ENCODE measurements around the gene RHBDF2. TPM values are rescaled to one million over a fixed set of nuclear protein-coding genes. Genes with fewer than 3 reads are reported as not detected.

The RHBDF2 gene
- total RNA-seq, 1 donor from 2014 or later = 189 TPM

DNA sequence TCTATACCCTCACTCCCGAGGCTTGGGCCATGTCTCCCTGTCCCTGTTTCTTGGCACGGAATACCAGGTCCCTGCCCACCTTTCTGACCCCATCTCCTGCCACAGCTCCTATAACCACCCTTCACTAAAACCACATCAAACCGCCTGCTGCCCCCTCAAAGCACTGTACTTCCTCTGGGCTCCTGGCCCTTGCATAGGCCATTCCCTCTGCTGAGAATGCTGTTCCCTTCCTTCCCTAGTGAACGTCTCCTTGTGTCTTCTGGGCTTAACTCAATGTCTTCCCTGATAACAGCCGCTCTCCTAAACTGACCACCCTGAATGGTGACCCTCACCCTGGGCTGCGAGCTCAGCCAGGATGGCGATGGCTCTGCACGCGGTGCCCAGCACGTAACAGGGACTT, 23.1 kb downstream of the RHBDF2 start:
- intact Hi-C loops (cut with micrococcal nuclease) = no loop called here
- H3K27me3 Mint-ChIP-seq = no peaks in the 10 kb centered on the region
- H3K4me3 Mint-ChIP-seq = no peak overlapping the region
- TF ChIP-seq, protein P1, sequence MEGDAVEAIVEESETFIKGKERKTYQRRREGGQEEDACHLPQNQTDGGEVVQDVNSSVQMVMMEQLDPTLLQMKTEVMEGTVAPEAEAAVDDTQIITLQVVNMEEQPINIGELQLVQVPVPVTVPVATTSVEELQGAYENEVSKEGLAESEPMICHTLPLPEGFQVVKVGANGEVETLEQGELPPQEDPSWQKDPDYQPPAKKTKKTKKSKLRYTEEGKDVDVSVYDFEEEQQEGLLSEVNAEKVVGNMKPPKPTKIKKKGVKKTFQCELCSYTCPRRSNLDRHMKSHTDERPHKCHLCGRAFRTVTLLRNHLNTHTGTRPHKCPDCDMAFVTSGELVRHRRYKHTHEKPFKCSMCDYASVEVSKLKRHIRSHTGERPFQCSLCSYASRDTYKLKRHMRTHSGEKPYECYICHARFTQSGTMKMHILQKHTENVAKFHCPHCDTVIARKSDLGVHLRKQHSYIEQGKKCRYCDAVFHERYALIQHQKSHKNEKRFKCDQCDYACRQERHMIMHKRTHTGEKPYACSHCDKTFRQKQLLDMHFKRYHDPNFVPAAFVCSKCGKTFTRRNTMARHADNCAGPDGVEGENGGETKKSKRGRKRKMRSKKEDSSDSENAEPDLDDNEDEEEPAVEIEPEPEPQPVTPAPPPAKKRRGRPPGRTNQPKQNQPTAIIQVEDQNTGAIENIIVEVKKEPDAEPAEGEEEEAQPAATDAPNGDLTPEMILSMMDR (IDR thresholded peaks at IDR 0.05) = no peak
- ATAC-seq (ENCODE audit: low read depth) = no peak
- DNase-seq = no peak
- peaks cover 66% of the 10 kb centered on the region for H3K36me3 Mint-ChIP-seq (ENCODE audit: low read depth)
- ChIA-PET POLR2A (interaction anchor here (0.7 to 24.4 kb wide), 4 partner anchors 11 to 36 kb away, joined by 3 to 769 read pairs (median 7); partner anchors contain the start of genes AANAT and RHBDF2), CTCF (interaction anchor here (0.6 to 1.5 kb wide), 4 partner anchors 11 to 70 kb away, joined by 3 to 4 read pairs (median 3); partner anchors contain the start of gene AANAT)
- peak overlapping the region; percentile 0 for H3K27ac Mint-ChIP-seq
- peaks cover 57% of the 10 kb centered on the region for H3K4me1 Mint-ChIP-seq
- no peaks in the 10 kb centered on the region for H3K9me3 Mint-ChIP-seq

DNA sequence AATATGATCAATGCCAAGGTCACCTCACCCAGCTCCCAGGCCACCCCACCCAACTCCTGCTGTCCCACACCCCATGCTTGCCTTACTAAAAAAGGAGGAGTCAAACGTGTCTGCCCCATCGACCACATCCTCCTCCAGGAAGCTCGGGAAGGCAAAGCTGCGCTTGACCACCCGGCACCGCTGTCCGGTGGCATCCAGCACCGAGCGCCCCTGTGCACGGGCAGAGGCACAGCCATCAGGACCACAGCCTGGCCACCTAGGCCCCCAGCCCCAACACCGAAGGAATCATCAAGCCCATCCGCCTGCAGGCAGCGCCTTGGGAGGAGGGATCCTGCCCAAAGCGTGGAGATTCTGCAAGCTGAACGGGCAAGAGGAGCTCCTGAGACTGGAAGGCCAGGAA, 23.6 kb downstream of the RHBDF2 start:
- Mint-ChIP-seq H3K27ac (no peak overlapping the region), H3K9me3 (no peaks in the 10 kb centered on the region), H3K27me3 (no peaks in the 10 kb centered on the region), H3K36me3 (ENCODE audit: low read depth) (peaks cover 71% of the 10 kb centered on the region), H3K4me3 (no peak overlapping the region), H3K4me1 (peaks cover 52% of the 10 kb centered on the region)
- CTCF ChIA-PET = interaction anchor here (0.6 to 1.7 kb wide), 5 partner anchors 10 to 69 kb away, joined by 3 to 5 read pairs (median 3); partner anchors contain the start of gene AANAT
- POLR2A ChIA-PET = interaction anchor here (0.7 to 24.4 kb wide), 5 partner anchors 10 to 206 kb away, joined by 3 to 769 read pairs (median 5); partner anchors contain the start of genes AANAT and RHBDF2
- TF ChIP-seq, protein P1 (IDR thresholded peaks at IDR 0.05) = no peak
- intact Hi-C loops (cut with micrococcal nuclease) = no loop called here
- DNase-seq (no peak), ATAC-seq (ENCODE audit: low read depth) (no peak)

DNA sequence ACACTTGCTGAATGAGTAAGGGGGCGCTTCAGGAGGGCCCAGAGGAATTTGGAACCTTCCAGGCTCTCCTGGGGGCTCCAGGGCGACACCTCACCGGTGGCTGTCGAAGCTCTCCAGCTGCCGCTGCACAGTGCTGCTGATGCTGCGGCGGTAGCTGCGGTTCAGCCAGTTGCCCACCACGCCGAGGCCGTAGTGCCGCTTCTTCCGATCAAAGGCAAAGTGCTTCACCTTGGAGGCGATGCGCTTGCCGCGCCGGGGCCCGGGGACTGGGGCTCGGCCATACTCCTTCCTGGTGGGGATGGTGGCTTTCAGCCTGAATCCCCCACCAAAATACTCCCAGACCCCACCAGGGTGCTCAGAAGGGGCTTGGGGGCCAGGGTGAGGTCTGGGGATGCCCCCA, 24.5 kb downstream of the RHBDF2 start:
- ATAC-seq (ENCODE audit: low read depth) = no peak

DNA sequence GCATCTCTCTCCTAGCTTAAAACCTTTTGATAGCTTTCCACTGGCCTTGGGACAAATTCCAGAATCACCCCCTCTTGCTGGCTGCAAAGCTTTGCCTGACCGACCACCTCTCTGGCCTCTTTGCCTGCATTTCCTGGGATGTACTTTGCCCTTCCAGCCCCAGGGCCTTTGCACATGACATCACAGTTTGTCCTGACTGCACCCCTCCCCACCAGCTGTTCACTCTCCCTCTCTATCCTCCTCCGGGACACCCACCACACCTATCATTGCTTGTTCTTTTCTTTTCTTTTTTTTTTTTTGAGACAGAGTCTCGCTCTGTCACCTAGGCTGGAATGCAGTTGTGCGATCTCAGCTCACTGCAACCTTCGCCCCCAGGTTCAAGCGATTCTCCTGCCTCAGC, 25.9 kb downstream of the RHBDF2 start:
- ChIA-PET POLR2A (interaction anchor here (0.6 to 24.4 kb wide), 4 partner anchors 9 to 497 kb away, joined by 3 to 769 read pairs (median 4); partner anchors contain the start of gene RHBDF2), CTCF (interaction anchor here (0.8 to 2.6 kb wide), 6 partner anchors 8 to 67 kb away, joined by 3 to 14 read pairs (median 4); partner anchors contain the start of gene AANAT)
- H3K27ac Mint-ChIP-seq = peak overlapping the region; percentile 56
- H3K4me3 Mint-ChIP-seq = no peak overlapping the region
- ATAC-seq (ENCODE audit: low read depth) = no peak
- TF ChIP-seq, protein P1 (IDR thresholded peaks at IDR 0.05) = no peak
- intact Hi-C loops (cut with micrococcal nuclease) = no loop called here
- H3K36me3 Mint-ChIP-seq (ENCODE audit: low read depth) = peaks cover 84% of the 10 kb centered on the region
- peaks cover 31% of the 10 kb centered on the region for H3K4me1 Mint-ChIP-seq
- no peak for DNase-seq
- no peaks in the 10 kb centered on the region for H3K27me3 Mint-ChIP-seq
- H3K9me3 Mint-ChIP-seq = no peaks in the 10 kb centered on the region

More for the DNA sequence above, 24.5 kb downstream of the RHBDF2 start:
- Mint-ChIP-seq H3K4me3 (no peak overlapping the region), H3K9me3 (no peaks in the 10 kb centered on the region), H3K27me3 (no peaks in the 10 kb centered on the region), H3K4me1 (peaks cover 43% of the 10 kb centered on the region), H3K27ac (peak overlapping the region; percentile 18), H3K36me3 (ENCODE audit: low read depth) (peaks cover 76% of the 10 kb centered on the region)
- ChIA-PET CTCF (interaction anchor here (1.5 to 2.6 kb wide), 3 partner anchors 10 to 23 kb away, joined by 4 to 14 read pairs (median 5); partner anchors contain the start of gene AANAT), POLR2A (interaction anchor here (0.8 to 24.4 kb wide), 4 partner anchors 10 to 205 kb away, joined by 4 to 769 read pairs (median 7); partner anchors contain the start of genes AANAT and RHBDF2)
- DNase-seq = no peak
- intact Hi-C loops (cut with micrococcal nuclease) = no loop called here
- TF ChIP-seq, protein P1 (IDR thresholded peaks at IDR 0.05) = no peak

DNA sequence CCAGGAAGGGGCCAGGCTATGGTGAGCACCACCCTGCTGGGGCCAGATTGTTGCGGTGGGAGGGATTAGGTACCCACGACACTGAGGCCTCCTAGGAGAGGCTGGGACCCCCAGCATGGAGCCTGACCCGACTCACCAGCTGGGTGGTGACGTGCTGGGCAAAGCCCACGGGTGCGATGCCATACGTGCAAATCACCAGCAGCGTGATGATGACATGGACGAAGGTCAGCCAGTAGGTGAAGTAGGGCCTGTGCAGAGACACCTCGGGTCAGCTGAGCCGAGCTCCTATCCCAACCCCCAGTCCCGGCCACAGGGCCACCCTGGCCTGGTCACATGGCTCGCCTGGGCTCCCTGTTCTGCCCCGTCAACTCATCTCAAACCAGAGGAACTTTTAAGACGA, 26.3 kb downstream of the RHBDF2 start:
- H3K4me3 Mint-ChIP-seq = no peak overlapping the region
- intact Hi-C loops (cut with micrococcal nuclease) = no loop called here
- POLR2A ChIA-PET = interaction anchor here (0.8 to 24.4 kb wide), 4 partner anchors 9 to 23 kb away, joined by 3 to 769 read pairs (median 4); partner anchors contain the start of gene RHBDF2
- H3K4me1 Mint-ChIP-seq = peaks cover 28% of the 10 kb centered on the region
- no peak for DNase-seq
- no peak overlapping the region for H3K27ac Mint-ChIP-seq
- CTCF ChIA-PET = interaction anchor here (0.8 to 2.6 kb wide), 6 partner anchors 8 to 67 kb away, joined by 3 to 14 read pairs (median 4); partner anchors contain the start of gene AANAT
- no peaks in the 10 kb centered on the region for H3K9me3 Mint-ChIP-seq
- peaks cover 86% of the 10 kb centered on the region for H3K36me3 Mint-ChIP-seq (ENCODE audit: low read depth)
- TF ChIP-seq, protein P1 (IDR thresholded peaks at IDR 0.05) = no peak
- no peaks in the 10 kb centered on the region for H3K27me3 Mint-ChIP-seq
- no peak for ATAC-seq (ENCODE audit: low read depth)
